Heart left ventricle (tissue), 13 donors: Measurements from ENCODE around the gene GNPTG.

ENCODE experiments used
- POLR2A ChIP-seq, 2 donors: fragments of 450-650 bp; IDR thresholded peaks; one replicate each; pipeline ENCODE4 v1.6.1; 2017; ENCODE audit warnings: antibody characterized with exemption in 2 of 2, mild to moderate bottlenecking in 2 of 2, moderate library complexity in 2 of 2
- TF ChIP-seq, protein P1 (sequence below), 12 donors: fragments of 200-600 bp; sonication (generic) in 4 of 12; IDR thresholded peaks; one replicate each; pipeline versions ENCODE4 v1.5.0 to v1.8.0; 2018 to 2022; ENCODE audit warnings: antibody characterized with exemption in 12 of 12, mild to moderate bottlenecking in 5 of 12
- donor health status: ischemic (EF 13 %, LVEDD 7.1; RV severe dilation, severe dysfunction).
- donor health status: DM: no; HTN: yes; CAD: no.
- donor health status: DM: no; HTN: no; CAD: no.
- donor health status: ischemic (EF 25% LVEDD 6.9; RV normal size, moderate dysfunction).
- donor health status: ischemic (EF 25% LVEDD 5.7; RV mildly dilated, moderate dysfunction).
- donor health status: ischemic (EF 35%, LVEDD 5.7; RV mildly dilated, moderate dysfunction).
- donor health status: nonischemic (EF 11% LVEDD 7.7; RV severe dilation, severe dysfunction).
- donor health status: DM: yes; HTN: yes; CAD: no.
- donor health status: PGD.
- donor health status: ischemic (EF 29% LVEDD 5.4; RV normal size, mild dysfunction).
- donor health status: nonischemic (EF 23%, LVEDD 6.1; RV moderate dilation, normal function).

DNA sequence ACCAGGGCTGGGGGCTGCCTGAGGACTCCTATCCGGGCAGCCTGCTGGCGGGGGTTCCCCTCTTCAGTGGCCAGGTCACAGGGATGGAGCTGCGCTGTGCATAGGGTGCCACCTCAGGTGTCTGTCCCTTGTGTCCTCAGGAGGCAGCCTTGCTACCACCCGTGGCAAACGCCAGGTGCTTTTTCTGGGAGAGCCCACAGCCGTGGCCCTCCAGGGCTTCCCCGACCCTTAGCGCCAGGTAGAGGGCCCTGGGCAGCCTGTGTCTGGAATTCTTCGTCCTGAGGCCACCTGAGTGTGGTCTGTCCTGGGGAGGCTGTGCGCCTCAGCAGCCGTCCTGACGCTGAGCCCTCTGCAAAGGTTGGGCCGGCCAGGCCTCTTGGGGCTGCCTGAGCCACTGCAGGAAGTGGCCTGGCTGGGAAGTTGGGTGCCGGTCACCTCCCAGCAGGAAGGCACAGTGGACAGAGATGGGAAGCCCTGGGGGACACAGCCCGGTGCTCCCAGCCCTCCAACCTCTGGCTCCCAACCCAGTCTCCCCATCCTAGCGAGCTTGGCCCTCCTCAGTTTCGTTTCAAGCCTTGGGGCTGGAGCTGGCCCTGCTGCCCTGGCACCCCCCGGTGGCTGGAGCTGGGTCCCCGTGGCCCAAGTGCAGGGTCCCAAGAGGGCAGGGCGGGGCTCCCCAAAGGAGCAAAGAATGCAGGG lies 25.9 kb upstream of the GNPTG start:
- TF ChIP-seq, protein P1, sequence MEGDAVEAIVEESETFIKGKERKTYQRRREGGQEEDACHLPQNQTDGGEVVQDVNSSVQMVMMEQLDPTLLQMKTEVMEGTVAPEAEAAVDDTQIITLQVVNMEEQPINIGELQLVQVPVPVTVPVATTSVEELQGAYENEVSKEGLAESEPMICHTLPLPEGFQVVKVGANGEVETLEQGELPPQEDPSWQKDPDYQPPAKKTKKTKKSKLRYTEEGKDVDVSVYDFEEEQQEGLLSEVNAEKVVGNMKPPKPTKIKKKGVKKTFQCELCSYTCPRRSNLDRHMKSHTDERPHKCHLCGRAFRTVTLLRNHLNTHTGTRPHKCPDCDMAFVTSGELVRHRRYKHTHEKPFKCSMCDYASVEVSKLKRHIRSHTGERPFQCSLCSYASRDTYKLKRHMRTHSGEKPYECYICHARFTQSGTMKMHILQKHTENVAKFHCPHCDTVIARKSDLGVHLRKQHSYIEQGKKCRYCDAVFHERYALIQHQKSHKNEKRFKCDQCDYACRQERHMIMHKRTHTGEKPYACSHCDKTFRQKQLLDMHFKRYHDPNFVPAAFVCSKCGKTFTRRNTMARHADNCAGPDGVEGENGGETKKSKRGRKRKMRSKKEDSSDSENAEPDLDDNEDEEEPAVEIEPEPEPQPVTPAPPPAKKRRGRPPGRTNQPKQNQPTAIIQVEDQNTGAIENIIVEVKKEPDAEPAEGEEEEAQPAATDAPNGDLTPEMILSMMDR (IDR thresholded peaks at IDR 0.05): no peak
- no peak for TF ChIP-seq POLR2A (IDR thresholded peaks at IDR 0.05)
